Panc1 (cell line): Measurements from ENCODE around the gene GRIN2A. TPM values are rescaled to one million over a fixed set of nuclear protein-coding genes. Genes with fewer than 3 reads are reported as not detected.
A peak's percentile ranks its signal among the peaks of the same experiment; 100 is the strongest.

Experiments used
- ATAC-seq: fragments of 200-7000 bp; cut with Tn5 transposase; 2 replicates; pipeline ENCODE4 v1.9.1; 2020; ENCODE audit warnings: mild to moderate bottlenecking, moderate library complexity
- BruUV-seq: library from RNA; stranded (reverse); fragments of 400-500 nt; replicated peaks from 2 replicates; lab custom pipeline; 2021; lab: Mats Ljungman, UMichigan
- CTCF ChIA-PET: fragments of 300-600 bp; sonication (Branson Sonifier 250); formaldehyde crosslinking; loops from one replicate; lab custom pipeline; 2022; ENCODE audit warnings: antibody characterized with exemption; lab: Charles Lee
- POLR2A ChIA-PET: fragments of 300-600 bp; sonication (Branson Sonifier 250); formaldehyde crosslinking; loops from one replicate; lab custom pipeline; 2022; ENCODE audit warnings: antibody characterized with exemption; lab: Charles Lee
- DNase-seq: peaks from one replicate; pipeline ENCODE4 v3.0.0-alpha.2; 2010; ENCODE audit warnings: low read depth, low spot score
- H3K27ac ChIP-seq: 2 replicates; pipeline ENCODE4 v1.5.1; 2011; ENCODE audit warnings: mild to moderate bottlenecking, low read length, inconsistent platforms
- H3K27me3 ChIP-seq: fragments of 200-500 bp; sonication (Bioruptor generic); 2 replicates; pipeline ENCODE4 v1.6.0; 2014; ENCODE audit warnings: low read length, inconsistent platforms; ENCODE audit not compliant: control insufficient read depth, insufficient read depth
- H3K36me3 ChIP-seq: fragments of 200-500 bp; sonication (Bioruptor generic); 2 replicates; pipeline ENCODE4 v1.5.1; 2014; ENCODE audit warnings: inconsistent platforms, mild to moderate bottlenecking, low read length, moderate library complexity; ENCODE audit not compliant: control insufficient read depth, insufficient read depth
- H3K4me1 ChIP-seq: 2 replicates; pipeline ENCODE4 v1.5.1; 2011; ENCODE audit warnings: inconsistent platforms, mild to moderate bottlenecking, low read length, moderate library complexity; ENCODE audit not compliant: control insufficient read depth, insufficient read depth
- H3K4me3 ChIP-seq, 2 experiments: 2 replicates each; pipeline ENCODE4 v1.5.1; 2011 to 2012; ENCODE audit warnings: low read depth in 2 of 2, low read length in 2 of 2, mild to moderate bottlenecking in 2 of 2, inconsistent platforms in 1 of 2, moderate library complexity in 1 of 2
- H3K9me3 ChIP-seq: fragments of 200-500 bp; sonication (Bioruptor generic); 2 replicates; pipeline ENCODE4 v1.5.1; 2014; ENCODE audit warnings: low read depth, mild to moderate bottlenecking, inconsistent platforms, low read length, moderate library complexity; ENCODE audit not compliant: control insufficient read depth, insufficient read depth
- POLR2AphosphoS5 ChIP-seq: IDR thresholded peaks from 2 replicates; pipeline ENCODE4 v1.6.1; 2012; ENCODE audit warnings: mild to moderate bottlenecking, low read depth, low read length, moderate library complexity
- SIN3A ChIP-seq: IDR thresholded peaks from 2 replicates; pipeline ENCODE4 v1.6.1; 2012; ENCODE audit warnings: low read depth, mild to moderate bottlenecking, low read length, moderate library complexity, borderline replicate concordance; ENCODE audit not compliant: insufficient read depth
- TCF7L2 ChIP-seq: IDR thresholded peaks from 2 replicates; pipeline ENCODE4 v1.6.1; 2011; ENCODE audit warnings: mild to moderate bottlenecking, low read depth, low read length, inconsistent platforms
- in situ Hi-C: cut with HindIII; loops from 2 replicates; pipeline ENCODE4 v1.10.0; 2016; ENCODE audit warnings: low sequenced_read_pairs, low pct_unique_long_range_greater_than_20kb
- intact Hi-C: fragments of 100-400 bp; cut with micrococcal nuclease; formaldehyde crosslinking; loops from one replicate; pipeline ENCODE4 v1.10.0; 2022; ENCODE audit not compliant: unreplicated experiment
- total RNA-seq: library from RNA; stranded (reverse); gene quantifications from one replicate; pipeline ENCODE4 v1.2.1, GENCODE V29; 2021; ENCODE audit not compliant: unreplicated experiment
- TF ChIP-seq, protein P1 (sequence below): fragments of 450-650 bp; IDR thresholded peaks from 2 replicates; pipeline ENCODE4 v1.5.1; 2017; ENCODE audit warnings: mild to moderate bottlenecking
- TF ChIP-seq, protein P2 (sequence below), 2 experiments: IDR thresholded peaks; 2 replicates each; pipeline ENCODE4 v1.6.1; 2011 to 2012; ENCODE audit warnings: low read depth in 2 of 2, control low read depth in 1 of 2, low read length in 1 of 2, mild to moderate bottlenecking in 1 of 2, moderate library complexity in 1 of 2; ENCODE audit not compliant: insufficient read depth in 1 of 2

GRIN2A gene
- total RNA-seq, 1 experiment from 2014 or later, result 12.3 TPM

DNA sequence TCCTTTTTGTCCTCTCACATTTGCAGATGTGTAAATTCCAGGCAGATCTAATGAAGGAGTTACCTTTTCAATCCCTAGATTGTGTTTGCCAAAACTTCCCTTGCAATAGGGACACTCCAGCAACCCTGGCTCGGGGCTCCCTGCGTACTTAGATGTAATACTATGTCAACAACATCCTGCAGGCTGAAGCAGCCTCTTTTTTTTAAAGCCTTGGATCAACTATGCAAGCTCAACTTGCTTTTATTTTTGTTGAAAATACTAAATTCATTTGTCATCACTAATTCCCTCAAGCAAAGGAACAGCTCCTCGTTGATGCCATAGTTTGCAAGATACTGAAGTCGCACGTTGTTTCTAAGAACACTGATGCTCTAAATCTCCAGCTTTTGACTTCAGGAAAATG, 59.1 kb downstream of the GRIN2A start:
- no peak for ATAC-seq
- H3K9me3 ChIP-seq, result peaks cover 3% of the 10 kb centered on the region; the same call in 1 of the 2 replicates
- POLR2A ChIA-PET, result no interaction called here
- no peak for DNase-seq
- H3K36me3 ChIP-seq, result no peaks in the 10 kb centered on the region
- H3K4me1 ChIP-seq, result peaks cover 42% of the 10 kb centered on the region
- peak overlapping the region; percentile 75 for H3K27ac ChIP-seq
- BruUV-seq, result no TSS peak
- CTCF ChIA-PET, result interaction anchor here (1.0 kb wide), 1 partner anchor 475 kb away, joined by 3 read pairs; no protein-coding TSS in a partner anchor
- peak overlapping the region in 1 of 2 experiments; percentile 44; a peak in 2 of 4 replicates for H3K4me3 ChIP-seq
- in situ Hi-C loops (no loop called here), intact Hi-C loops (loop anchor here (5.0 kb wide), 1 partner anchor 41 kb away; no protein-coding TSS in a partner anchor)
- H3K27me3 ChIP-seq, result no peaks in the 10 kb centered on the region
- TF ChIP-seq, protein P1, sequence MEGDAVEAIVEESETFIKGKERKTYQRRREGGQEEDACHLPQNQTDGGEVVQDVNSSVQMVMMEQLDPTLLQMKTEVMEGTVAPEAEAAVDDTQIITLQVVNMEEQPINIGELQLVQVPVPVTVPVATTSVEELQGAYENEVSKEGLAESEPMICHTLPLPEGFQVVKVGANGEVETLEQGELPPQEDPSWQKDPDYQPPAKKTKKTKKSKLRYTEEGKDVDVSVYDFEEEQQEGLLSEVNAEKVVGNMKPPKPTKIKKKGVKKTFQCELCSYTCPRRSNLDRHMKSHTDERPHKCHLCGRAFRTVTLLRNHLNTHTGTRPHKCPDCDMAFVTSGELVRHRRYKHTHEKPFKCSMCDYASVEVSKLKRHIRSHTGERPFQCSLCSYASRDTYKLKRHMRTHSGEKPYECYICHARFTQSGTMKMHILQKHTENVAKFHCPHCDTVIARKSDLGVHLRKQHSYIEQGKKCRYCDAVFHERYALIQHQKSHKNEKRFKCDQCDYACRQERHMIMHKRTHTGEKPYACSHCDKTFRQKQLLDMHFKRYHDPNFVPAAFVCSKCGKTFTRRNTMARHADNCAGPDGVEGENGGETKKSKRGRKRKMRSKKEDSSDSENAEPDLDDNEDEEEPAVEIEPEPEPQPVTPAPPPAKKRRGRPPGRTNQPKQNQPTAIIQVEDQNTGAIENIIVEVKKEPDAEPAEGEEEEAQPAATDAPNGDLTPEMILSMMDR, result no peak
- TF ChIP-seq, protein P2, sequence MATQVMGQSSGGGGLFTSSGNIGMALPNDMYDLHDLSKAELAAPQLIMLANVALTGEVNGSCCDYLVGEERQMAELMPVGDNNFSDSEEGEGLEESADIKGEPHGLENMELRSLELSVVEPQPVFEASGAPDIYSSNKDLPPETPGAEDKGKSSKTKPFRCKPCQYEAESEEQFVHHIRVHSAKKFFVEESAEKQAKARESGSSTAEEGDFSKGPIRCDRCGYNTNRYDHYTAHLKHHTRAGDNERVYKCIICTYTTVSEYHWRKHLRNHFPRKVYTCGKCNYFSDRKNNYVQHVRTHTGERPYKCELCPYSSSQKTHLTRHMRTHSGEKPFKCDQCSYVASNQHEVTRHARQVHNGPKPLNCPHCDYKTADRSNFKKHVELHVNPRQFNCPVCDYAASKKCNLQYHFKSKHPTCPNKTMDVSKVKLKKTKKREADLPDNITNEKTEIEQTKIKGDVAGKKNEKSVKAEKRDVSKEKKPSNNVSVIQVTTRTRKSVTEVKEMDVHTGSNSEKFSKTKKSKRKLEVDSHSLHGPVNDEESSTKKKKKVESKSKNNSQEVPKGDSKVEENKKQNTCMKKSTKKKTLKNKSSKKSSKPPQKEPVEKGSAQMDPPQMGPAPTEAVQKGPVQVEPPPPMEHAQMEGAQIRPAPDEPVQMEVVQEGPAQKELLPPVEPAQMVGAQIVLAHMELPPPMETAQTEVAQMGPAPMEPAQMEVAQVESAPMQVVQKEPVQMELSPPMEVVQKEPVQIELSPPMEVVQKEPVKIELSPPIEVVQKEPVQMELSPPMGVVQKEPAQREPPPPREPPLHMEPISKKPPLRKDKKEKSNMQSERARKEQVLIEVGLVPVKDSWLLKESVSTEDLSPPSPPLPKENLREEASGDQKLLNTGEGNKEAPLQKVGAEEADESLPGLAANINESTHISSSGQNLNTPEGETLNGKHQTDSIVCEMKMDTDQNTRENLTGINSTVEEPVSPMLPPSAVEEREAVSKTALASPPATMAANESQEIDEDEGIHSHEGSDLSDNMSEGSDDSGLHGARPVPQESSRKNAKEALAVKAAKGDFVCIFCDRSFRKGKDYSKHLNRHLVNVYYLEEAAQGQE (IDR thresholded peaks at IDR 0.05; ENCODE audit: insufficient read depth in 1 of 2, low read depth in 2 of 2, low read length in 1 of 2), result no peak
- no peak for TF ChIP-seq POLR2AphosphoS5
- no peak for TF ChIP-seq SIN3A
- no peak for TF ChIP-seq TCF7L2

DNA sequence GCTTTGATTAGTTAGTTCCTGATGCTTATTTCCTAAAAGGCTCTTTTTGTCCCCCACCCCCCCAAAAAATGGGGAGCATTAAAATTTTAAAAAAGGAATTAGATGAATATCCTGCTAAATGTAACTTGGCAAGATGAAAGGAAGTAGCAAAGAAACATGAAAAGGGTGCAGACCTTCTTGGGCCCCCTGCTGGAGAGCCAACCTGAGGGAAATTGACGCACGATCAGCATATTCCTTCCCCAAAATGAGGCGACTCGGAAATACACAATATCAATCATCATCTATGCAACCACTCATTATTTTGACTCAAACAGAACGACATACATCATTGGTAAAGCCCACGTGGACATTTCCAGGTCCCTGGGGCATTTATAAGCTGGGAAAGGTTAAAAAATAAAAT, 59.7 kb downstream of the GRIN2A start:
- BruUV-seq, result no TSS peak
- in situ Hi-C loops, result no loop called here
- TF ChIP-seq TCF7L2, result peak; percentile 65
- TF ChIP-seq, protein P2 (IDR thresholded peaks at IDR 0.05; ENCODE audit: insufficient read depth in 1 of 2, low read depth in 2 of 2, low read length in 1 of 2), result no peak
- TF ChIP-seq, protein P1, result peak; percentile 77
- TF ChIP-seq POLR2AphosphoS5, result no peak
- ATAC-seq (no peak), DNase-seq (no peak)
- Histone ChIP-seq H3K4me3 (peak overlapping the region in 1 of 2 experiments; percentile 44; a peak in 2 of 4 replicates), H3K4me1 (peaks cover 42% of the 10 kb centered on the region), H3K27me3 (no peaks in the 10 kb centered on the region), H3K36me3 (no peaks in the 10 kb centered on the region), H3K9me3 (peaks cover 3% of the 10 kb centered on the region; the same call in 1 of the 2 replicates), H3K27ac (peak overlapping the region; percentile 75)
- intact Hi-C loops, result loop anchor here (5.0 kb wide), 1 partner anchor 40 kb away; no protein-coding TSS in a partner anchor
- ChIA-PET CTCF (no interaction called here), POLR2A (no interaction called here)
